Hepatocyte (in vitro differentiated cells): Measurements from ENCODE around the gene TMED5. TPM values are rescaled to one million over a fixed set of nuclear protein-coding genes. Genes with fewer than 3 reads are reported as not detected.
"Not testable (repeated sequence)": the region's sequence is repeated elsewhere in the genome, so short reads cannot be mapped to it uniquely, and the experiment has no call there.

Experiments used
- DNase-seq: peaks from one replicate; pipeline ENCODE4 v3.0.0-alpha.2; 2016; ENCODE audit warnings: low spot score
- H2AFZ ChIP-seq: fragments of 200-600 bp; sonication (generic); 2 replicates; pipeline ENCODE4 v1.6.0; 2016; ENCODE audit warnings: antibody characterized with exemption, mild to moderate bottlenecking
- H3K27ac ChIP-seq: fragments of 200-600 bp; sonication (generic); 2 replicates; pipeline ENCODE4 v1.5.1; 2016; ENCODE audit warnings: mild to moderate bottlenecking
- H3K27me3 ChIP-seq: fragments of 200-600 bp; sonication (generic); 2 replicates; pipeline ENCODE4 v1.6.1; 2016
- H3K36me3 ChIP-seq: fragments of 200-600 bp; sonication (generic); replicated peaks from 2 replicates; pipeline ENCODE4 v1.5.1; 2016; ENCODE audit warnings: low read depth; ENCODE audit not compliant: insufficient read depth
- H3K4me1 ChIP-seq: fragments of 200-600 bp; sonication (generic); 2 replicates; pipeline ENCODE4 v1.5.1; 2016; ENCODE audit warnings: mild to moderate bottlenecking, moderate library complexity; ENCODE audit not compliant: insufficient read depth
- H3K4me2 ChIP-seq: fragments of 200-600 bp; sonication (generic); 2 replicates; pipeline ENCODE4 v1.6.0; 2016
- H3K4me3 ChIP-seq: fragments of 200-600 bp; sonication (generic); 2 replicates; pipeline ENCODE4 v1.5.1; 2016; ENCODE audit warnings: mild to moderate bottlenecking
- H3K79me2 ChIP-seq: fragments of 200-600 bp; sonication (generic); 2 replicates; pipeline ENCODE4 v1.6.0; 2017; ENCODE audit warnings: mild to moderate bottlenecking
- H3K9me2 ChIP-seq: fragments of 200-600 bp; sonication (generic); replicated peaks from 2 replicates; pipeline ENCODE4 v1.6.0; 2017; ENCODE audit warnings: mild to moderate bottlenecking; ENCODE audit not compliant: insufficient read depth
- H3K9me3 ChIP-seq: fragments of 200-600 bp; sonication (generic); 2 replicates; pipeline ENCODE4 v1.5.1; 2016; ENCODE audit warnings: low read depth, mild to moderate bottlenecking
- H4K20me1 ChIP-seq: fragments of 200-600 bp; sonication (generic); 2 replicates; pipeline ENCODE4 v1.6.0; 2016; ENCODE audit warnings: mild to moderate bottlenecking; ENCODE audit not compliant: insufficient read depth, poor library complexity, severe bottlenecking
- CTCF ChIP-seq: fragments of 200-600 bp; sonication (generic); IDR thresholded peaks from 2 replicates; pipeline ENCODE4 v1.5.1; 2016; ENCODE audit warnings: antibody characterized with exemption, mild to moderate bottlenecking; ENCODE audit not compliant: poor library complexity
- EZH2 ChIP-seq: fragments of 200-600 bp; sonication (generic); IDR thresholded peaks from 2 replicates; pipeline ENCODE4 v1.6.1; 2016; ENCODE audit warnings: antibody characterized with exemption, mild to moderate bottlenecking, borderline replicate concordance
- EZH2phosphoT487 ChIP-seq: fragments of 200-600 bp; sonication (generic); IDR thresholded peaks from one replicate; pipeline ENCODE4 v1.6.1; 2018; ENCODE audit warnings: antibody characterized with exemption, mild to moderate bottlenecking, low read depth, moderate library complexity; ENCODE audit not compliant: unreplicated experiment, severe bottlenecking
- WGBS: methylation state at CpG from one replicate; pipeline ENCODE4 v1.1.6; 2016; ENCODE audit warnings: low lambda C conversion rate; ENCODE audit errors: missing lambda C conversion rate; 5-methylcytosine and 5-hydroxymethylcytosine counted together
- polyA plus RNA-seq: library from polyadenylated mRNA; unstranded; fragments of >200 nt; fragmentation: Nextera tagmentation; extraction: Ambion mirVana; gene quantifications from 2 replicates; pipeline ENCODE4 v1.2.1, GENCODE V29; 2016
- total RNA-seq: library from RNA; depleted of rRNA; stranded (reverse); fragments of >200 nt; gene quantifications from 2 replicates; pipeline ENCODE4 v1.2.3, GENCODE V29; 2014

Gene TMED5
- total and polyA plus RNA-seq, 2 experiments from 2014 or later: 78.2 to 119 TPM

GRCh38 chr1:93171549-93172034 lies 8.6 kb downstream of the TMED5 start:
- Histone ChIP-seq H3K4me2 (no peak overlapping the region), H3K4me1 (no peaks in the 10 kb centered on the region), H3K79me2 (peaks cover 100% of the 10 kb centered on the region), H2AFZ (no peak overlapping the region), H3K9me2 (no peaks in the 10 kb centered on the region), H3K27ac (no peak overlapping the region), H3K27me3 (no peaks in the 10 kb centered on the region), H3K9me3 (no peaks in the 10 kb centered on the region), H3K4me3 (no peak overlapping the region), H4K20me1 (peaks cover 5% of the 10 kb centered on the region), H3K36me3 (no peaks in the 10 kb centered on the region)
- DNase-seq: no peak
- TF ChIP-seq EZH2phosphoT487 (no peak), EZH2 (no peak)
- WGBS: 84% methylated on average over 1 of the region's 1 CpG

GRCh38 chr1:93170141-93170678 lies 10.0 kb downstream of the TMED5 start:
- peaks cover 100% of the 10 kb centered on the region for H3K79me2 ChIP-seq
- not testable (repeated sequence) for H3K9me2 ChIP-seq, H3K4me1 ChIP-seq, H3K27me3 ChIP-seq, H4K20me1 ChIP-seq, H3K27ac ChIP-seq, DNase-seq, H3K4me2 ChIP-seq, H3K36me3 ChIP-seq, H2AFZ ChIP-seq, H3K9me3 ChIP-seq, H3K4me3 ChIP-seq
- WGBS: 99% methylated on average over 36 of the region's 36 CpGs

GRCh38 chr1:93167006-93167405 lies 13.2 kb downstream of the TMED5 start:
- Histone ChIP-seq H3K27ac (no peak overlapping the region), H3K9me2 (no peaks in the 10 kb centered on the region), H3K4me1 (no peaks in the 10 kb centered on the region), H4K20me1 (peaks cover 5% of the 10 kb centered on the region), H3K79me2 (peaks cover 96% of the 10 kb centered on the region), H2AFZ (no peak overlapping the region), H3K4me2 (no peak overlapping the region), H3K27me3 (no peaks in the 10 kb centered on the region), H3K36me3 (no peaks in the 10 kb centered on the region), H3K9me3 (no peaks in the 10 kb centered on the region), H3K4me3 (no peak overlapping the region)
- no peak for DNase-seq
- TF ChIP-seq EZH2phosphoT487 (no peak), EZH2 (no peak), CTCF (no peak)

- not testable (repeated sequence) for H3K9me2 ChIP-seq, H3K27me3 ChIP-seq, DNase-seq, H3K9me3 ChIP-seq, H3K4me1 ChIP-seq, H4K20me1 ChIP-seq, H3K4me2 ChIP-seq, H3K36me3 ChIP-seq, H2AFZ ChIP-seq, H3K27ac ChIP-seq, H3K4me3 ChIP-seq
- WGBS: 96% methylated on average over 1 of the region's 1 CpG
- H3K79me2 ChIP-seq: peaks cover 96% of the 10 kb centered on the region
These were observed 14.3 kb downstream of the TMED5 start for GRCh38 chr1:93165895-93166294.

GRCh38 chr1:93164816-93165215 lies 15.4 kb downstream of the TMED5 start:
- H2AFZ ChIP-seq: no peak overlapping the region
- peaks cover 95% of the 10 kb centered on the region for H3K79me2 ChIP-seq
- H3K27me3 ChIP-seq: no peaks in the 10 kb centered on the region
- no peaks in the 10 kb centered on the region for H3K9me2 ChIP-seq
- H4K20me1 ChIP-seq: no peaks in the 10 kb centered on the region
- H3K9me3 ChIP-seq: no peaks in the 10 kb centered on the region
- H3K4me1 ChIP-seq: no peaks in the 10 kb centered on the region
- no peaks in the 10 kb centered on the region for H3K36me3 ChIP-seq
- H3K4me3 ChIP-seq: no peak overlapping the region
- no peak for DNase-seq
- 98% methylated on average over 2 of the region's 2 CpGs for WGBS
- no peak overlapping the region for H3K4me2 ChIP-seq
- TF ChIP-seq EZH2phosphoT487 (no peak), EZH2 (no peak), CTCF (no peak)
- H3K27ac ChIP-seq: no peak overlapping the region

- not testable (repeated sequence) for H3K36me3 ChIP-seq, H2AFZ ChIP-seq, H3K9me3 ChIP-seq, H3K27me3 ChIP-seq, H3K4me3 ChIP-seq, H3K4me1 ChIP-seq, H3K9me2 ChIP-seq, H3K27ac ChIP-seq, H4K20me1 ChIP-seq, H3K4me2 ChIP-seq, DNase-seq
- WGBS: 98% methylated on average over 8 of the region's 8 CpGs
- H3K79me2 ChIP-seq: peaks cover 87% of the 10 kb centered on the region
These were observed 16.9 kb downstream of the TMED5 start for GRCh38 chr1:93163314-93163713.
